Cardiac muscle cell (in vitro differentiated cells and primary cell): Measurements from ENCODE around the gene CHRM2. TPM values are rescaled to one million over a fixed set of nuclear protein-coding genes. Genes with fewer than 3 reads are reported as not detected.

Experiments
- DNase-seq, 2 donors: peaks; one replicate each; pipeline versions ENCODE4 v3.0.0 to v3.0.0-alpha.2; 2010 to 2017; ENCODE audit warnings: low read depth in 1 of 2, low spot score in 1 of 2
- H3K27ac ChIP-seq: fragments of 200-600 bp; sonication (generic); 2 replicates; pipeline ENCODE4 v1.5.1; 2016
- H3K27me3 ChIP-seq: fragments of 200-600 bp; sonication (generic); 2 replicates; pipeline ENCODE4 v1.6.0; 2016; ENCODE audit warnings: control low read depth
- H3K36me3 ChIP-seq: fragments of 200-600 bp; sonication (generic); 2 replicates; pipeline ENCODE4 v1.5.1; 2016; ENCODE audit warnings: control low read depth
- H3K4me1 ChIP-seq: fragments of 200-600 bp; sonication (generic); 2 replicates; pipeline ENCODE4 v1.8.1; 2017; ENCODE audit warnings: low read depth, mild to moderate bottlenecking, mixed run types
- H3K4me3 ChIP-seq: fragments of 200-600 bp; sonication (generic); 2 replicates; pipeline ENCODE4 v1.5.1; 2016; ENCODE audit warnings: mild to moderate bottlenecking
- H3K9me3 ChIP-seq: fragments of 200-600 bp; sonication (generic); 2 replicates; pipeline ENCODE4 v1.5.1; 2017; ENCODE audit warnings: low read depth, mild to moderate bottlenecking, control low read depth
- CTCF ChIP-seq: IDR thresholded peaks from 2 replicates; pipeline ENCODE4 v1.5.1; 2012; ENCODE audit warnings: low read depth, mild to moderate bottlenecking, low read length
- polyA plus RNA-seq: library from polyadenylated mRNA; unstranded; fragments of >200 nt; fragmentation: Nextera tagmentation; extraction: Ambion mirVana; gene quantifications from 2 replicates; pipeline ENCODE4 v1.2.1, GENCODE V29; 2016
- total RNA-seq: library from RNA; depleted of rRNA; stranded (reverse); fragments of >200 nt; gene quantifications from 2 replicates; pipeline ENCODE4 v1.2.3, GENCODE V29; 2016

CHRM2 gene
- total and polyA plus RNA-seq, 2 experiments from 2014 or later, result 37.5 to 75.3 TPM

- no peak overlapping the region for H3K4me3 ChIP-seq
- H3K27me3 ChIP-seq, result no peaks in the 10 kb centered on the region
- peak in 1 of 2 donors; percentile 17 for DNase-seq
- peaks cover 44% of the 10 kb centered on the region for H3K4me1 ChIP-seq
- H3K36me3 ChIP-seq, result no peaks in the 10 kb centered on the region
- H3K27ac ChIP-seq, result peak overlapping the region; percentile 87
- no peaks in the 10 kb centered on the region for H3K9me3 ChIP-seq
- TF ChIP-seq CTCF, result no peak
Measured at GRCh38 chr7:136931169-136931867, 62.9 kb downstream of the CHRM2 start.

- no peaks in the 10 kb centered on the region for H3K36me3 ChIP-seq
- no peaks in the 10 kb centered on the region for H3K27me3 ChIP-seq
- peak overlapping the region; percentile 93 for H3K27ac ChIP-seq
- H3K4me1 ChIP-seq, result peaks cover 37% of the 10 kb centered on the region
- TF ChIP-seq CTCF, result no peak
- no peak for DNase-seq
- no peaks in the 10 kb centered on the region for H3K9me3 ChIP-seq
- no peak overlapping the region for H3K4me3 ChIP-seq
Measured at GRCh38 chr7:136937436-136937835, 69.0 kb downstream of the CHRM2 start.

- Histone ChIP-seq H3K36me3 (no peaks in the 10 kb centered on the region), H3K4me3 (no peak overlapping the region), H3K27ac (peak overlapping the region; percentile 93), H3K9me3 (no peaks in the 10 kb centered on the region), H3K4me1 (peaks cover 47% of the 10 kb centered on the region), H3K27me3 (no peaks in the 10 kb centered on the region)
- DNase-seq, result no peak
- no peak for TF ChIP-seq CTCF
Measured at GRCh38 chr7:136938476-136938875, 70.0 kb downstream of the CHRM2 start.

GRCh38 chr7:136940122-136940521, 71.7 kb downstream of the CHRM2 start:
- Histone ChIP-seq H3K27me3 (no peaks in the 10 kb centered on the region), H3K4me1 (peaks cover 47% of the 10 kb centered on the region), H3K4me3 (no peak overlapping the region), H3K36me3 (no peaks in the 10 kb centered on the region), H3K27ac (peak overlapping the region; percentile 93), H3K9me3 (no peaks in the 10 kb centered on the region)
- no peak for DNase-seq
- no peak for TF ChIP-seq CTCF

DNA sequence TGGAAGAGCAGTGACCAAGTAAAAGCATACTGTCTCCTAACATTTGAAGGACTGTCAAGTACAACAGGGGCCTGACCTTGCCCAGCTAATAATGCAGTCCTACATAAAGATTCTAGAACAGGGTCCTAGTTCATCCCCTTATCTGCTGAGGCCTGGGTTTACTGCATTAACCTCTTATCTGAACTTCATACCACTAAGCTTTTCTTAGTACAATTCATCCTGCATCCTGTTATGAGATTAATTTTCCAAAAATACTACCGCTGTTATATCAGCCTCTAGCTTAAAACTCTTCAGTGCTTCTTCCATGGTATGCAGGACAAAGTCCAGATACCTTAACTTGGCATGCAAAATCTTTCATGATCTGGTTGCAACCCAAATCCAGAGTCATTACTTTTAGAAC, 72.5 kb downstream of the CHRM2 start:
- no peaks in the 10 kb centered on the region for H3K9me3 ChIP-seq
- H3K36me3 ChIP-seq, result no peaks in the 10 kb centered on the region
- no peak for TF ChIP-seq CTCF
- no peak overlapping the region for H3K4me3 ChIP-seq
- DNase-seq, result no peak
- no peaks in the 10 kb centered on the region for H3K27me3 ChIP-seq
- peak overlapping the region; percentile 93 for H3K27ac ChIP-seq
- H3K4me1 ChIP-seq, result peaks cover 47% of the 10 kb centered on the region
